HEK293 (cell line): ENCODE data around the gene RNF225.

Source experiments
- CTCF ChIA-PET: fragments of 350-600 bp; formaldehyde crosslinking; extraction: SDS; loops from one replicate; lab custom pipeline; 2021; ENCODE audit warnings: antibody characterized with exemption; lab: Yijun Ruan, JAX
- POLR2A ChIA-PET: fragments of 300-600 bp; formaldehyde crosslinking; extraction: SDS; loops from one replicate; lab custom pipeline; 2020; ENCODE audit warnings: antibody characterized with exemption, inconsistent platforms; lab: Yijun Ruan, JAX
- H3K27ac ChIP-seq: fragments of 200-500 bp; sonication (Bioruptor generic); 2 replicates; pipeline ENCODE4 v1.5.1; 2014; ENCODE audit warnings: low read depth, low read length, control low read depth, inconsistent platforms; ENCODE audit errors: extremely low read depth
- H3K36me3 ChIP-seq, 2 experiments: fragments of 200-500 bp in 1 of 2; sonication (Bioruptor generic) in 1 of 2; 1 replicate in 1 of 2; 2 replicates in 1 of 2; pipeline ENCODE4 v1.5.1; 2014 to 2017; ENCODE audit warnings: inconsistent platforms in 2 of 2, low read length in 2 of 2; ENCODE audit not compliant: control insufficient read depth in 2 of 2, insufficient read depth in 1 of 2
- H3K4me1 ChIP-seq: fragments of 200-500 bp; sonication (Bioruptor generic); 2 replicates; pipeline ENCODE4 v1.5.1; 2014; ENCODE audit warnings: mild to moderate bottlenecking, low read length, inconsistent platforms; ENCODE audit not compliant: control insufficient read depth, insufficient read depth
- H3K4me3 ChIP-seq: 2 replicates; pipeline ENCODE4 v1.5.1; 2011; ENCODE audit warnings: low read depth, mild to moderate bottlenecking, control low read depth, low read length, moderate library complexity
- H3K9me3 ChIP-seq: fragments of 200-500 bp; sonication (Bioruptor generic); 2 replicates; pipeline ENCODE4 v1.5.1; 2014; ENCODE audit warnings: low read depth, low read length, inconsistent platforms; ENCODE audit not compliant: control insufficient read depth, insufficient read depth
- BCL11B ChIP-seq: fragments of 450-650 bp; formaldehyde crosslinking; IDR thresholded peaks from 2 replicates; pipeline ENCODE4 v1.5.1; 2016; ENCODE audit warnings: low read depth, missing biosample characterization, missing genetic modification characterization
- IKZF3 ChIP-seq: fragments of 450-650 bp; IDR thresholded peaks from 2 replicates; pipeline ENCODE4 v1.5.0; 2018; ENCODE audit warnings: missing biosample characterization, mild to moderate bottlenecking, missing genetic modification characterization, moderate library complexity
- MZF1 ChIP-seq: fragments of 450-650 bp; formaldehyde crosslinking; IDR thresholded peaks from 2 replicates; pipeline ENCODE4 v1.5.1; 2017; ENCODE audit warnings: missing biosample characterization, missing genetic modification characterization, borderline replicate concordance
- REPIN1 ChIP-seq: fragments of 450-650 bp; formaldehyde crosslinking; IDR thresholded peaks from 2 replicates; pipeline ENCODE4 v1.5.1; 2017; ENCODE audit warnings: missing biosample characterization, missing genetic modification characterization, low read depth
- SALL2 ChIP-seq: fragments of 450-650 bp; formaldehyde crosslinking; IDR thresholded peaks from 2 replicates; pipeline ENCODE4 v1.5.0; 2017; ENCODE audit warnings: missing biosample characterization, mild to moderate bottlenecking, missing genetic modification characterization, borderline replicate concordance
- SCRT2 ChIP-seq: fragments of 450-650 bp; formaldehyde crosslinking; IDR thresholded peaks from 2 replicates; pipeline ENCODE4 v1.5.1; 2016; ENCODE audit warnings: missing biosample characterization, missing genetic modification characterization
- SP7 ChIP-seq: fragments of 450-650 bp; formaldehyde crosslinking; IDR thresholded peaks from 2 replicates; pipeline ENCODE4 v1.5.1; 2016; ENCODE audit warnings: missing biosample characterization, missing genetic modification characterization
- YY1 ChIP-seq: fragments of 450-650 bp; formaldehyde crosslinking; IDR thresholded peaks from 2 replicates; pipeline ENCODE4 v1.5.1; 2018; ENCODE audit warnings: missing biosample characterization, missing genetic modification characterization
- ZBTB20 ChIP-seq: fragments of 450-650 bp; formaldehyde crosslinking; IDR thresholded peaks from 2 replicates; pipeline ENCODE4 v1.5.1; 2016; ENCODE audit warnings: missing biosample characterization, missing genetic modification characterization
- ZBTB7A ChIP-seq: fragments of 450-650 bp; formaldehyde crosslinking; IDR thresholded peaks from 2 replicates; pipeline ENCODE4 v1.5.1; 2016; ENCODE audit warnings: low read depth, missing biosample characterization, missing genetic modification characterization
- ZEB2 ChIP-seq: fragments of 450-650 bp; formaldehyde crosslinking; IDR thresholded peaks from 2 replicates; pipeline ENCODE4 v1.5.1; 2016; ENCODE audit warnings: missing biosample characterization, missing genetic modification characterization
- ZFHX2 ChIP-seq: fragments of 450-650 bp; formaldehyde crosslinking; conservative IDR thresholded peaks from 2 replicates; pipeline ENCODE4 v1.5.1; 2016; ENCODE audit warnings: missing biosample characterization, missing genetic modification characterization
- ZFP41 ChIP-seq: fragments of 450-650 bp; formaldehyde crosslinking; IDR thresholded peaks from 2 replicates; pipeline ENCODE4 v1.5.1; 2016; ENCODE audit warnings: missing biosample characterization, missing genetic modification characterization, borderline replicate concordance
- ZIC2 ChIP-seq: fragments of 450-650 bp; formaldehyde crosslinking; IDR thresholded peaks from 2 replicates; pipeline ENCODE4 v1.5.1; 2016; ENCODE audit warnings: missing biosample characterization, missing genetic modification characterization
- ZNF155 ChIP-seq: fragments of 450-650 bp; formaldehyde crosslinking; IDR thresholded peaks from 2 replicates; pipeline ENCODE4 v1.5.1; 2016; ENCODE audit warnings: missing biosample characterization, missing genetic modification characterization
- ZNF2 ChIP-seq: fragments of 450-650 bp; formaldehyde crosslinking; IDR thresholded peaks from 2 replicates; pipeline ENCODE4 v1.5.1; 2016; ENCODE audit warnings: missing biosample characterization, missing genetic modification characterization
- ZNF26 ChIP-seq: fragments of 450-650 bp; formaldehyde crosslinking; IDR thresholded peaks from 2 replicates; pipeline ENCODE4 v1.5.1; 2016; ENCODE audit warnings: missing biosample characterization, missing genetic modification characterization
- ZNF324 ChIP-seq: fragments of 450-650 bp; formaldehyde crosslinking; IDR thresholded peaks from 2 replicates; pipeline ENCODE4 v1.5.1; 2016; ENCODE audit warnings: missing biosample characterization, missing genetic modification characterization
- ZNF350 ChIP-seq: fragments of 450-650 bp; formaldehyde crosslinking; IDR thresholded peaks from 2 replicates; pipeline ENCODE4 v1.5.0; 2017; ENCODE audit warnings: missing biosample characterization, mild to moderate bottlenecking, missing genetic modification characterization
- ZNF362 ChIP-seq: fragments of 450-650 bp; formaldehyde crosslinking; IDR thresholded peaks from 2 replicates; pipeline ENCODE4 v1.5.1; 2016; ENCODE audit warnings: missing biosample characterization, missing genetic modification characterization
- ZNF404 ChIP-seq: fragments of 450-650 bp; formaldehyde crosslinking; IDR thresholded peaks from 2 replicates; pipeline ENCODE4 v1.5.1; 2017; ENCODE audit warnings: missing biosample characterization, missing genetic modification characterization
- ZNF426 ChIP-seq: fragments of 450-650 bp; formaldehyde crosslinking; IDR thresholded peaks from 2 replicates; pipeline ENCODE4 v1.5.1; 2017; ENCODE audit warnings: missing biosample characterization, missing genetic modification characterization, mild to moderate bottlenecking, inconsistent platforms, moderate library complexity
- ZNF513 ChIP-seq: fragments of 450-650 bp; IDR thresholded peaks from 2 replicates; pipeline ENCODE4 v1.5.1; 2018; ENCODE audit warnings: missing biosample characterization, missing genetic modification characterization
- ZNF544 ChIP-seq: fragments of 450-650 bp; formaldehyde crosslinking; IDR thresholded peaks from 2 replicates; pipeline ENCODE4 v1.5.0; 2017; ENCODE audit warnings: missing biosample characterization, missing genetic modification characterization
- ZNF555 ChIP-seq: fragments of 450-650 bp; formaldehyde crosslinking; conservative IDR thresholded peaks from 2 replicates; pipeline ENCODE4 v1.5.1; 2017; ENCODE audit warnings: missing biosample characterization, mild to moderate bottlenecking, missing genetic modification characterization, inconsistent platforms
- ZNF561 ChIP-seq: fragments of 450-650 bp; IDR thresholded peaks from 2 replicates; pipeline ENCODE4 v1.5.1; 2018; ENCODE audit warnings: missing biosample characterization, missing genetic modification characterization, borderline replicate concordance
- ZNF580 ChIP-seq: fragments of 450-650 bp; formaldehyde crosslinking; IDR thresholded peaks from 2 replicates; pipeline ENCODE4 v1.5.1; 2016; ENCODE audit warnings: missing biosample characterization, missing genetic modification characterization
- ZNF585B ChIP-seq: fragments of 450-650 bp; formaldehyde crosslinking; IDR thresholded peaks from 2 replicates; pipeline ENCODE4 v1.5.1; 2016; ENCODE audit warnings: missing biosample characterization, missing genetic modification characterization
- ZNF610 ChIP-seq: fragments of 450-650 bp; formaldehyde crosslinking; IDR thresholded peaks from 2 replicates; pipeline ENCODE4 v1.5.1; 2016; ENCODE audit warnings: missing biosample characterization, missing genetic modification characterization, borderline replicate concordance
- ZNF747 ChIP-seq: fragments of 450-650 bp; formaldehyde crosslinking; IDR thresholded peaks from 2 replicates; pipeline ENCODE4 v1.5.1; 2016; ENCODE audit warnings: missing biosample characterization, missing genetic modification characterization
- ZNF76 ChIP-seq: fragments of 450-650 bp; formaldehyde crosslinking; IDR thresholded peaks from 2 replicates; pipeline ENCODE4; 2016; ENCODE audit warnings: low read depth, missing biosample characterization, missing genetic modification characterization, borderline replicate concordance
- ZNF776 ChIP-seq: fragments of 450-650 bp; formaldehyde crosslinking; IDR thresholded peaks from 2 replicates; pipeline ENCODE4 v1.5.0; 2017; ENCODE audit warnings: missing biosample characterization, missing genetic modification characterization, borderline replicate concordance
- ZNF792 ChIP-seq: fragments of 450-650 bp; formaldehyde crosslinking; IDR thresholded peaks from 2 replicates; pipeline ENCODE4 v1.5.1; 2016; ENCODE audit warnings: missing biosample characterization, missing genetic modification characterization
- ZNF837 ChIP-seq: fragments of 450-650 bp; formaldehyde crosslinking; IDR thresholded peaks from 2 replicates; pipeline ENCODE4 v1.5.1; 2016; ENCODE audit warnings: missing biosample characterization, missing genetic modification characterization

RNF225 gene

GRCh38 chr19:58408152-58409009, 12.9 kb downstream of the RNF225 start, which contains the start of gene ZNF584:
TSS of gene ZNF584 (plus strand) at chr19:58408649. CDS start at chr19:58409148, 499 bp downstream.
- peaks cover 4% of the 10 kb centered on the region; the same call in 1 of the 2 replicates for H3K4me1 ChIP-seq
- peaks cover 9% of the 10 kb centered on the region in 2 experiments; a peak in 2 of 3 replicates for H3K36me3 ChIP-seq
- H3K9me3 ChIP-seq, result no peaks in the 10 kb centered on the region
- H3K27ac ChIP-seq, result peak within 1 kb of the TSS; percentile 76
- ChIA-PET POLR2A (interaction anchor here (0.6 to 3.2 kb wide), 41 partner anchors 8 to 727 kb away, joined by 3 to 27 read pairs (median 6); partner anchors contain the start of genes CHMP2A, ERVK3-1, RNF225 and RPS5), CTCF (interaction anchor here (0.5 to 0.8 kb wide), 4 partner anchors 29 to 174 kb away, joined by 3 to 5 read pairs (median 4); no protein-coding TSS in a partner anchor)
- peak within 1 kb of the TSS; percentile 98 for H3K4me3 ChIP-seq
- TF ChIP-seq SALL2 (tag by site-specific recombination) (no peak), ZNF426 (tag by site-specific recombination) (no peak), ZNF404 (tag by site-specific recombination) (no peak), ZFHX2 (tag by site-specific recombination) (peak; percentile 96), ZNF324 (tag by site-specific recombination) (no peak), ZNF555 (no peak), MZF1 (peak; percentile 40; the same call in 1 of the 2 replicates), ZNF837 (tag by site-specific recombination) (peak; percentile 40; the same call in 1 of the 2 replicates), ZBTB7A (tag by site-specific recombination) (peak; percentile 36; the same call in 1 of the 2 replicates), BCL11B (peak; percentile 57; the same call in 1 of the 2 replicates), ZBTB20 (tag by site-specific recombination) (no peak; the same call in 1 of the 2 replicates), ZNF776 (tag by site-specific recombination) (no peak), ZNF76 (peak; percentile 95), ZNF513 (tag by site-specific recombination) (no peak), ZNF580 (no peak; the same call in 1 of the 2 replicates), ZNF792 (tag by site-specific recombination) (0 out of 2 replicates have a peak, but pooled peaks have one; percentile 58), ZNF747 (no peak), SCRT2 (tag by site-specific recombination) (0 out of 2 replicates have a peak, but pooled peaks have one; percentile 1), ZNF610 (tag by site-specific recombination) (peak; percentile 63; the same call in 1 of the 2 replicates), ZNF2 (peak; percentile 12; the same call in 1 of the 2 replicates), ZEB2 (tag by site-specific recombination) (peak; percentile 53), ZNF362 (tag by site-specific recombination) (no peak), ZNF350 (tag by site-specific recombination) (no peak), ZFP41 (no peak), ZIC2 (no peak), ZNF155 (tag by site-specific recombination) (no peak), SP7 (peak; percentile 62), ZNF561 (peak; percentile 16; the same call in 1 of the 2 replicates), ZNF585B (no peak), IKZF3 (tag by site-specific recombination) (peak; percentile 37; the same call in 1 of the 2 replicates), REPIN1 (no peak), ZNF544 (tag by site-specific recombination) (no peak), YY1 (0 out of 2 replicates have a peak, but pooled peaks have one; percentile 58), ZNF26 (tag by site-specific recombination) (no peak)
